Measurements from ENCODE around the gene HDAC9.

The HDAC9 gene

GRCh38 chr7:18843979-18844378 is 348.4 kb downstream of the HDAC9 start:
- H3K36me3 ChIP-seq (ENCODE audit: insufficient read depth, insufficient read length, low read length) = no peaks in the 10 kb centered on the region
- no peaks in the 10 kb centered on the region for H3K9me3 ChIP-seq (ENCODE audit: insufficient read depth, low read length)
- TF ChIP-seq ZNF274 (IDR thresholded peaks at IDR 0.05; ENCODE audit: low read depth, low read length) (no peak), YY1 (IDR thresholded peaks at IDR 0.05; ENCODE audit: insufficient read depth, insufficient read length) (no peak), SUZ12 (IDR thresholded peaks at IDR 0.05; ENCODE audit: extremely low read depth, insufficient read depth, insufficient read length) (no peak)
- no peaks in the 10 kb centered on the region for H3K4me1 ChIP-seq (ENCODE audit: insufficient read depth, insufficient read length)
- H3K9ac ChIP-seq (ENCODE audit: insufficient read length, low read depth) = no peak overlapping the region
- no peak for DNase-seq (ENCODE audit: low read depth, low spot score)
- no peaks in the 10 kb centered on the region for H3K27me3 ChIP-seq (ENCODE audit: insufficient read depth, insufficient read length)
- no peak overlapping the region for H3K4me3 ChIP-seq (ENCODE audit: insufficient read length, low read depth)

GRCh38 chr7:18844735-18845134 is 349.2 kb downstream of the HDAC9 start:
- Histone ChIP-seq H3K9ac (ENCODE audit: insufficient read length, low read depth) (no peak overlapping the region), H3K4me1 (ENCODE audit: insufficient read depth, insufficient read length) (no peaks in the 10 kb centered on the region), H3K4me3 (ENCODE audit: insufficient read length, low read depth) (no peak overlapping the region), H3K27me3 (ENCODE audit: insufficient read depth, insufficient read length) (no peaks in the 10 kb centered on the region), H3K9me3 (ENCODE audit: insufficient read depth, low read length) (no peaks in the 10 kb centered on the region), H3K36me3 (ENCODE audit: insufficient read depth, insufficient read length, low read length) (no peaks in the 10 kb centered on the region)
- TF ChIP-seq SUZ12 (IDR thresholded peaks at IDR 0.05; ENCODE audit: extremely low read depth, insufficient read depth, insufficient read length) = no peak
- no peak for TF ChIP-seq YY1 (IDR thresholded peaks at IDR 0.05; ENCODE audit: insufficient read depth, insufficient read length)
- TF ChIP-seq ZNF274 (IDR thresholded peaks at IDR 0.05; ENCODE audit: low read depth, low read length) = no peak
- DNase-seq (ENCODE audit: low read depth, low spot score) = no peak

GRCh38 chr7:18845700-18846099 is 350.2 kb downstream of the HDAC9 start:
- Histone ChIP-seq H3K9ac (ENCODE audit: insufficient read length, low read depth) (no peak overlapping the region), H3K36me3 (ENCODE audit: insufficient read depth, insufficient read length, low read length) (no peaks in the 10 kb centered on the region), H3K4me1 (ENCODE audit: insufficient read depth, insufficient read length) (no peaks in the 10 kb centered on the region), H3K9me3 (ENCODE audit: insufficient read depth, low read length) (no peaks in the 10 kb centered on the region), H3K4me3 (ENCODE audit: insufficient read length, low read depth) (no peak overlapping the region), H3K27me3 (ENCODE audit: insufficient read depth, insufficient read length) (no peaks in the 10 kb centered on the region)
- no peak for DNase-seq (ENCODE audit: low read depth, low spot score)
- TF ChIP-seq SUZ12 (IDR thresholded peaks at IDR 0.05; ENCODE audit: extremely low read depth, insufficient read depth, insufficient read length) = no peak
- TF ChIP-seq YY1 (IDR thresholded peaks at IDR 0.05; ENCODE audit: insufficient read depth, insufficient read length) = no peak

GRCh38 chr7:18846765-18847215 is 351.2 kb downstream of the HDAC9 start:
- DNase-seq (ENCODE audit: low read depth, low spot score) = no peak
- H3K9me3 ChIP-seq (ENCODE audit: insufficient read depth, low read length) = no peaks in the 10 kb centered on the region
- no peaks in the 10 kb centered on the region for H3K27me3 ChIP-seq (ENCODE audit: insufficient read depth, insufficient read length)
- H3K36me3 ChIP-seq (ENCODE audit: insufficient read depth, insufficient read length, low read length) = no peaks in the 10 kb centered on the region
- TF ChIP-seq SUZ12 (IDR thresholded peaks at IDR 0.05; ENCODE audit: extremely low read depth, insufficient read depth, insufficient read length) = no peak
- no peak for TF ChIP-seq YY1 (IDR thresholded peaks at IDR 0.05; ENCODE audit: insufficient read depth, insufficient read length)
- TF ChIP-seq ZNF274 (IDR thresholded peaks at IDR 0.05; ENCODE audit: low read depth, low read length) = no peak
- no peak overlapping the region for H3K4me3 ChIP-seq (ENCODE audit: insufficient read length, low read depth)
- H3K9ac ChIP-seq (ENCODE audit: insufficient read length, low read depth) = no peak overlapping the region
- H3K4me1 ChIP-seq (ENCODE audit: insufficient read depth, insufficient read length) = no peaks in the 10 kb centered on the region

- H3K4me1 ChIP-seq (ENCODE audit: insufficient read depth, insufficient read length) = no peaks in the 10 kb centered on the region
- no peaks in the 10 kb centered on the region for H3K9me3 ChIP-seq (ENCODE audit: insufficient read depth, low read length)
- H3K9ac ChIP-seq (ENCODE audit: insufficient read length, low read depth) = no peak overlapping the region
- no peak for DNase-seq (ENCODE audit: low read depth, low spot score)
- H3K36me3 ChIP-seq (ENCODE audit: insufficient read depth, insufficient read length, low read length) = no peaks in the 10 kb centered on the region
- no peak overlapping the region for H3K4me3 ChIP-seq (ENCODE audit: insufficient read length, low read depth)
- TF ChIP-seq YY1 (IDR thresholded peaks at IDR 0.05; ENCODE audit: insufficient read depth, insufficient read length) (no peak), ZNF274 (IDR thresholded peaks at IDR 0.05; ENCODE audit: low read depth, low read length) (no peak), SUZ12 (IDR thresholded peaks at IDR 0.05; ENCODE audit: extremely low read depth, insufficient read depth, insufficient read length) (no peak)
- no peaks in the 10 kb centered on the region for H3K27me3 ChIP-seq (ENCODE audit: insufficient read depth, insufficient read length)
Measured at GRCh38 chr7:18849130-18849529, 353.6 kb downstream of the HDAC9 start.

GRCh38 chr7:18855796-18856195 is 360.2 kb downstream of the HDAC9 start:
- Histone ChIP-seq H3K9ac (ENCODE audit: insufficient read length, low read depth) (no peak overlapping the region), H3K27me3 (ENCODE audit: insufficient read depth, insufficient read length) (no peaks in the 10 kb centered on the region), H3K36me3 (ENCODE audit: insufficient read depth, insufficient read length, low read length) (no peaks in the 10 kb centered on the region), H3K4me3 (ENCODE audit: insufficient read length, low read depth) (no peak overlapping the region), H3K9me3 (ENCODE audit: insufficient read depth, low read length) (peaks cover 8% of the 10 kb centered on the region), H3K4me1 (ENCODE audit: insufficient read depth, insufficient read length) (no peaks in the 10 kb centered on the region)
- DNase-seq (ENCODE audit: low read depth, low spot score) = no peak
- TF ChIP-seq YY1 (IDR thresholded peaks at IDR 0.05; ENCODE audit: insufficient read depth, insufficient read length) (no peak), SUZ12 (IDR thresholded peaks at IDR 0.05; ENCODE audit: extremely low read depth, insufficient read depth, insufficient read length) (no peak), ZNF274 (IDR thresholded peaks at IDR 0.05; ENCODE audit: low read depth, low read length) (no peak)

GRCh38 chr7:18858232-18858631 is 362.7 kb downstream of the HDAC9 start:
- DNase-seq (ENCODE audit: low read depth, low spot score) = no peak
- Histone ChIP-seq H3K4me1 (ENCODE audit: insufficient read depth, insufficient read length) (no peaks in the 10 kb centered on the region), H3K9me3 (ENCODE audit: insufficient read depth, low read length) (peaks cover 8% of the 10 kb centered on the region), H3K36me3 (ENCODE audit: insufficient read depth, insufficient read length, low read length) (no peaks in the 10 kb centered on the region), H3K9ac (ENCODE audit: insufficient read length, low read depth) (no peak overlapping the region), H3K27me3 (ENCODE audit: insufficient read depth, insufficient read length) (no peaks in the 10 kb centered on the region), H3K4me3 (ENCODE audit: insufficient read length, low read depth) (no peak overlapping the region)
- no peak for TF ChIP-seq YY1 (IDR thresholded peaks at IDR 0.05; ENCODE audit: insufficient read depth, insufficient read length)
- no peak for TF ChIP-seq ZNF274 (IDR thresholded peaks at IDR 0.05; ENCODE audit: low read depth, low read length)
- TF ChIP-seq SUZ12 (IDR thresholded peaks at IDR 0.05; ENCODE audit: extremely low read depth, insufficient read depth, insufficient read length) = no peak
